K562 (cell line): ENCODE results near the gene SORBS2. TPM values are rescaled to one million over a fixed set of nuclear protein-coding genes. Genes with fewer than 3 reads are reported as not detected.

ENCODE experiments used
- ATAC-seq: fragments of 200-7000 bp; cut with Tn5 transposase; 3 replicates; pipeline ENCODE4 v1.9.1; 2020; ENCODE audit warnings: moderate library complexity
- BruUV-seq: library from RNA; stranded (reverse); fragments of 400-500 nt; replicated peaks from 2 replicates; lab custom pipeline; 2021; lab: Mats Ljungman, UMichigan
- CTCF ChIA-PET: fragments of 300-600 bp; formaldehyde crosslinking; extraction: SDS; loops from one replicate; lab custom pipeline; 2021; ENCODE audit warnings: low intra/inter-chr PET ratio; lab: Yijun Ruan, JAX
- POLR2A ChIA-PET: fragments of 300-600, 350-650 bp; sonication (Branson Sonifier 250); formaldehyde crosslinking; extraction: SDS; loops from one replicate; lab custom pipeline; 2021; ENCODE audit warnings: antibody characterized with exemption, inconsistent platforms; lab: Yijun Ruan, JAX
- DNase-seq, 4 experiments: peaks; one replicate each; pipeline versions ENCODE4 v3.0.0 to v3.0.0-alpha.2; 2011 to 2018; ENCODE audit warnings: low spot score in 3 of 4, mixed read lengths in 3 of 4; ENCODE audit errors: extremely low read depth in 1 of 4
- FAIRE-seq: peaks from 2 replicates; lab custom pipeline; 2011; peaks lifted over from hg19 to GRCh38; lab: Jason Lieb, UNC
- H2AFZ ChIP-seq: 2 replicates; pipeline ENCODE4 v1.6.0; 2011; ENCODE audit warnings: low read depth, low read length, control low read depth, inconsistent platforms
- H3K27ac ChIP-seq: fragments of 200-600 bp; 3 replicates; pipeline ENCODE4 v1.8.0; 2011; ENCODE audit warnings: low read depth, mild to moderate bottlenecking, control low read depth, inconsistent platforms, low read length, moderate library complexity, mixed read lengths; ENCODE audit errors: extremely low read depth
- H3K27me3 ChIP-seq, 2 experiments: fragments of 300-600 bp in 1 of 2; 2 replicates in 1 of 2; 3 replicates in 1 of 2; pipeline versions ENCODE4 v1.6.0 to v1.8.0; 2011; ENCODE audit warnings: inconsistent platforms in 2 of 2, low read length in 2 of 2, mild to moderate bottlenecking in 1 of 2, mixed read lengths in 1 of 2, moderate library complexity in 1 of 2; ENCODE audit not compliant: control insufficient read depth in 2 of 2, insufficient read depth in 2 of 2
- H3K36me3 ChIP-seq: fragments of 300-600 bp; 3 replicates; pipeline ENCODE4 v1.8.0; 2011; ENCODE audit warnings: mild to moderate bottlenecking, low read length, inconsistent platforms; ENCODE audit not compliant: control insufficient read depth, insufficient read depth
- H3K4me1 ChIP-seq, 2 experiments: fragments of 200-600 bp in 1 of 2; replicated peaks in 1 of 2; 2 replicates in 1 of 2; 3 replicates in 1 of 2; pipeline versions ENCODE4 v1.5.1 to v1.8.0; 2011; ENCODE audit warnings: inconsistent platforms in 2 of 2, low read length in 2 of 2, mild to moderate bottlenecking in 1 of 2, mixed read lengths in 1 of 2, moderate library complexity in 1 of 2; ENCODE audit not compliant: control insufficient read depth in 2 of 2, insufficient read depth in 2 of 2
- H3K4me2 ChIP-seq: 2 replicates; pipeline ENCODE4 v1.6.1; 2011; ENCODE audit warnings: low read length, control low read depth, inconsistent platforms, mixed read lengths; ENCODE audit not compliant: insufficient read depth
- H3K4me3 ChIP-seq: fragments of 200-600 bp; sonication (generic), shearing (Covaris generic); 2 replicates; pipeline ENCODE4 v1.5.1; 2016; ENCODE audit warnings: control low read depth, inconsistent platforms
- H3K79me2 ChIP-seq: fragments of 200-600 bp; 3 replicates; pipeline ENCODE4 v1.8.0; 2011; ENCODE audit warnings: low read length, inconsistent platforms; ENCODE audit not compliant: control insufficient read depth, insufficient read depth
- H3K9ac ChIP-seq, 2 experiments: 2 replicates each; pipeline versions ENCODE4 v1.6.0 to v1.6.1; 2011; ENCODE audit warnings: low read depth in 2 of 2, low read length in 2 of 2, control low read depth in 1 of 2, inconsistent platforms in 1 of 2, mild to moderate bottlenecking in 1 of 2, mixed read lengths in 1 of 2; ENCODE audit not compliant: insufficient read depth in 1 of 2
- H3K9me1 ChIP-seq: one replicate; pipeline ENCODE4 v1.6.0; 2011; ENCODE audit warnings: inconsistent platforms, mild to moderate bottlenecking, low read length, moderate library complexity; ENCODE audit not compliant: control insufficient read depth, insufficient read depth
- H3K9me3 ChIP-seq: replicated peaks from 2 replicates; pipeline ENCODE4 v1.5.1; 2011; ENCODE audit warnings: low read depth, low read length, inconsistent platforms; ENCODE audit not compliant: control insufficient read depth, insufficient read depth
- H4K20me1 ChIP-seq: replicated peaks from 2 replicates; pipeline ENCODE4 v1.6.1; 2011; ENCODE audit warnings: low read length, inconsistent platforms, mixed read lengths; ENCODE audit not compliant: control insufficient read depth, insufficient read depth
- BHLHE40 ChIP-seq: IDR thresholded peaks from 2 replicates; pipeline ENCODE4 v1.6.1; 2011; ENCODE audit warnings: low read length, improper control_type of control experiment
- E2F3 ChIP-seq: fragments of 250-450 bp; sonication (Bioruptor Pico); IDR thresholded peaks from 2 replicates; pipeline ENCODE4 v1.4.0; 2020; ENCODE audit warnings: mild to moderate bottlenecking
- ETV5 ChIP-seq: sonication (generic); formaldehyde crosslinking; IDR thresholded peaks from 2 replicates; pipeline ENCODE4 v1.4.0; 2020; ENCODE audit warnings: low read depth, mild to moderate bottlenecking, missing genetic modification reagents
- EWSR1 ChIP-seq: fragments of 450-650 bp; IDR thresholded peaks from 2 replicates; pipeline ENCODE4 v1.6.1; 2018; ENCODE audit warnings: borderline replicate concordance, mild to moderate bottlenecking, low read depth, moderate library complexity; ENCODE audit not compliant: partially characterized antibody
- GTF2A2 ChIP-seq: IDR thresholded peaks from 2 replicates; pipeline ENCODE4 v1.6.1; 2016; ENCODE audit warnings: mild to moderate bottlenecking, missing genetic modification characterization, missing compliant biosample characterization
- NELFE ChIP-seq: IDR thresholded peaks from 2 replicates; pipeline ENCODE4 v1.6.1; 2011; ENCODE audit warnings: mild to moderate bottlenecking; ENCODE audit not compliant: insufficient read depth, insufficient read length
- NFYB ChIP-seq: IDR thresholded peaks from 2 replicates; pipeline ENCODE4 v1.6.1; 2011; ENCODE audit warnings: mild to moderate bottlenecking, moderate library complexity; ENCODE audit not compliant: insufficient read length; ENCODE audit errors: extremely low read depth
- PHB2 ChIP-seq: fragments of 450-650 bp; IDR thresholded peaks from 2 replicates; pipeline ENCODE4 v1.6.1; 2017; ENCODE audit warnings: low read depth
- RBM34 ChIP-seq: fragments of 200-400 bp; formaldehyde crosslinking; IDR thresholded peaks from 2 replicates; pipeline ENCODE4 v1.6.1; 2018; ENCODE audit warnings: low read length, borderline replicate concordance; ENCODE audit not compliant: insufficient read depth
- RBM39 ChIP-seq: fragments of 200-400 bp; formaldehyde crosslinking; optimal IDR thresholded peaks from 2 replicates; pipeline ENCODE3; 2018; ENCODE audit warnings: low read depth, low read length
- SAP30 ChIP-seq: fragments of 200-600 bp; sonication (generic); IDR thresholded peaks from 2 replicates; pipeline ENCODE4 v1.6.1; 2012; ENCODE audit warnings: borderline replicate concordance, low read depth, mild to moderate bottlenecking, moderate library complexity, low read length, control low read depth, inconsistent platforms; ENCODE audit not compliant: insufficient read depth, poor library complexity, severe bottlenecking
- SMARCC2 ChIP-seq: fragments of 450-650 bp; IDR thresholded peaks from 2 replicates; pipeline ENCODE4 v1.6.1; 2017; ENCODE audit warnings: antibody characterized with exemption, moderate library complexity, mild to moderate bottlenecking, low read depth
- ZNF146 ChIP-seq: IDR thresholded peaks from one replicate; pipeline ENCODE4 v1.6.1; 2018; ENCODE audit warnings: missing compliant biosample characterization; ENCODE audit not compliant: unreplicated experiment
- ZNF586 ChIP-seq: fragments of 450-650 bp; formaldehyde crosslinking; conservative IDR thresholded peaks from 2 replicates; pipeline ENCODE4 v1.4.0; 2020; ENCODE audit warnings: mild to moderate bottlenecking, moderate library complexity
- WGBS: fragments of 100-300 bp; shearing (Covaris generic); methylation state at CpG from one replicate; pipeline ENCODE4 v1.1.6; 2016; ENCODE audit warnings: low coverage, mixed read lengths; ENCODE audit not compliant: insufficient coverage; ENCODE audit errors: missing lambda C conversion rate; 5-methylcytosine and 5-hydroxymethylcytosine counted together
- in situ Hi-C: fragments of 300-500 bp; cut with MboI; formaldehyde crosslinking; loops from 4 replicates; pipeline ENCODE4 v1.15.0; 2018; ENCODE audit warnings: inconsistent platforms, mixed read lengths
- intact Hi-C: fragments of 100-400 bp; cut with micrococcal nuclease; formaldehyde crosslinking; loops from 2 replicates; pipeline ENCODE4 v1.14.2; 2022
- polyA plus RNA-seq, 8 experiments: library from polyadenylated mRNA; depleted of rRNA in 4 of 8; stranded (reverse) in 5 of 8; unstranded in 3 of 8; fragments of >200 nt; fragmentation: Nextera tagmentation in 2 of 8; fragmentation: Illumina TruSeq in 1 of 8; extraction: Ambion mirVana in 2 of 8; extraction: Trizol in 1 of 8; gene quantifications; 2 replicates each; pipeline versions ENCODE4 v1.2.1 to v1.2.3, GENCODE V29; 2011 to 2014; ENCODE audit warnings: inconsistent platforms in 1 of 8, missing spikeins in 1 of 8
- total RNA-seq, 7 experiments: library from RNA; depleted of rRNA in 6 of 7; stranded (reverse); fragments of >200 nt in 6 of 7; fragmentation: Illumina TruSeq in 2 of 7; extraction: Trizol in 2 of 7; gene quantifications; 2 replicates each; pipeline versions ENCODE4 v1.2.1 to v1.2.3, GENCODE V29; 2011 to 2021; ENCODE audit warnings: low replicate concordance in 1 of 7
- TF ChIP-seq, protein P1 (sequence below): IDR thresholded peaks from 2 replicates; pipeline ENCODE4 v1.6.1; 2016; ENCODE audit warnings: missing genetic modification characterization, missing compliant biosample characterization
- TF ChIP-seq, protein P2 (sequence below): fragments of 450-650 bp; IDR thresholded peaks from 2 replicates; pipeline ENCODE4 v1.6.1; 2017; ENCODE audit warnings: mild to moderate bottlenecking, moderate library complexity

The SORBS2 gene
- total and polyA plus RNA-seq, 9 of the 15 experiments (the other 6 are each of a cell fraction or from before 2014, with no cell fraction given), result 0.29 TPM; not detected in 8

DNA sequence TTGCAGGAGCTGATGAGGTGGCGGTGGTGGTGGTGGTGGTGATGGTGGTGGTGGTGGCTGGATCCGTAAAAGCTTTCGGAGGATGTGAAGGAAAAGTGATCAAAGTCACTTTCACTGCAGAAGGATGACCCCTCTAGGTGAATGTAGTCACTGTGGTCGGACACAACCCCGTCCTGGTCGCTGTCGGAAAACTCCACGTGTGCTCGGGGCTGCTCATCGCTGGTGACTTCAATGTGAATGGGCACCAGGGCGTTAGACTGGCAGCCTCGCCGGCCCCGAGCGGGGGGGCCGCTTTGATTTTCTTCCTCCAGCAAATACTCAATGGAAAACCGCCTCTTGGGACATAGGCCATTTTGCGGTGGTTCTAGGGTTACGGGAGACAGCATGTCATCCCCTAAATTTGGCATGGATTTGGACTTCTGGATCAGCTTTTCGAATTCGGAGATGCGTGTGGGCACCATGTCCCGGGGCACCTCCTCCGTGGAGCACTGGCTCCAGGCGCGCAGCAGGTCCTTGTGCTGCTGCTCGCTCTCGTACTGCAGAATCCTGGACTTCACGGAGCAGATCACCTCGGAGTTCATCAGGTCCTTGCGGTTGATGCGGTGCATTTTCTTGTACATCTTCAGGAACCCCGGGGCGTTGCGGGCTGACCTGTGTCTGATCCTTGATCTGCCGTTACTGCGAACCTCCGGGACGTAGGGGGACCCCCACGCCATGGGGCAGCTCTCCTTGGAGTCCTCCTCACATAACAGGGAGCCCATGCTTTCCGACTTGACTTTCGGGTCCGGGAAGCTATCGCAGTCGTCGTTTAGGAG lies 188.3 kb downstream of the SORBS2 start (continued):
- TF ChIP-seq ZNF586 (no peak), RBM39 (no peak), PHB2 (no peak), NELFE (no peak), ZNF146 (CRISPR knock-in tag) (no peak), NFYB (no peak)
- TF ChIP-seq, all 486 proteins: peak for 0

DNA sequence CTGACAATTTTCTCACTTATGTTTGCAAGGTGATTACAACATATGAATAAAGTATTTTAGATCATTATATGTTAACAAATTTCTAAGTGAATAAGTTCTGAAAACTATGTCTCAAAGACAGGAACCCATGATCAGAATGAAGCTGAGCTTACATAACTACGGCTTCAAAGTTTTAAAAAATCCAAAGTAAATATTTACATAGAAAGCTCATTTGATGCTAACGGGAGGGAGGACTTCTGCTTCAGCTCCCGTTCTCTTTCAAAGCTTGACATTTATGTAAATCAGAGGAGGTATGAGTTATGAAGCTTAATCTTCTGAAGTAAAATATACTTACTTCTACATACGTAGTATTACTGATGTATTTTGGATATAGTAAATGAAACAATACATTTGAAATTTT lies 203.8 kb downstream of the SORBS2 start:
- ATAC-seq (no peak), FAIRE-seq (no peak), DNase-seq (no peak)
- TF ChIP-seq, protein P1, sequence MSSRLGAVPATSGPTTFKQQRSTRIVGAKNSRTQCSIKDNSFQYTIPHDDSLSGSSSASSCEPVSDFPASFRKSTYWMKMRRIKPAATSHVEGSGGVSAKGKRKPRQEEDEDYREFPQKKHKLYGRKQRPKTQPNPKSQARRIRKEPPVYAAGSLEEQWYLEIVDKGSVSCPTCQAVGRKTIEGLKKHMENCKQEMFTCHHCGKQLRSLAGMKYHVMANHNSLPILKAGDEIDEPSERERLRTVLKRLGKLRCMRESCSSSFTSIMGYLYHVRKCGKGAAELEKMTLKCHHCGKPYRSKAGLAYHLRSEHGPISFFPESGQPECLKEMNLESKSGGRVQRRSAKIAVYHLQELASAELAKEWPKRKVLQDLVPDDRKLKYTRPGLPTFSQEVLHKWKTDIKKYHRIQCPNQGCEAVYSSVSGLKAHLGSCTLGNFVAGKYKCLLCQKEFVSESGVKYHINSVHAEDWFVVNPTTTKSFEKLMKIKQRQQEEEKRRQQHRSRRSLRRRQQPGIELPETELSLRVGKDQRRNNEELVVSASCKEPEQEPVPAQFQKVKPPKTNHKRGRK (tag), result no peak
- TF ChIP-seq EWSR1 (no peak), E2F3 (no peak), ETV5 (CRISPR knock-in tag) (no peak), BHLHE40 (no peak), GTF2A2 (tag) (no peak), RBM34 (no peak), SMARCC2 (no peak), SAP30 (no peak)
- TF ChIP-seq, protein P2, sequence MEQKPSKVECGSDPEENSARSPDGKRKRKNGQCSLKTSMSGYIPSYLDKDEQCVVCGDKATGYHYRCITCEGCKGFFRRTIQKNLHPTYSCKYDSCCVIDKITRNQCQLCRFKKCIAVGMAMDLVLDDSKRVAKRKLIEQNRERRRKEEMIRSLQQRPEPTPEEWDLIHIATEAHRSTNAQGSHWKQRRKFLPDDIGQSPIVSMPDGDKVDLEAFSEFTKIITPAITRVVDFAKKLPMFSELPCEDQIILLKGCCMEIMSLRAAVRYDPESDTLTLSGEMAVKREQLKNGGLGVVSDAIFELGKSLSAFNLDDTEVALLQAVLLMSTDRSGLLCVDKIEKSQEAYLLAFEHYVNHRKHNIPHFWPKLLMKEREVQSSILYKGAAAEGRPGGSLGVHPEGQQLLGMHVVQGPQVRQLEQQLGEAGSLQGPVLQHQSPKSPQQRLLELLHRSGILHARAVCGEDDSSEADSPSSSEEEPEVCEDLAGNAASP, result no peak
- Histone ChIP-seq H3K9me3 (no peaks in the 10 kb centered on the region), H3K4me1 (no peaks in the 10 kb centered on the region), H3K9ac (no peak overlapping the region), H3K4me3 (no peak overlapping the region), H2AFZ (no peak overlapping the region), H3K36me3 (no peaks in the 10 kb centered on the region), H3K79me2 (no peaks in the 10 kb centered on the region), H4K20me1 (no peaks in the 10 kb centered on the region), H3K27me3 (peaks cover 9 to 25% of the 10 kb centered on the region in 2 experiments), H3K27ac (no peak overlapping the region), H3K4me2 (no peak overlapping the region), H3K9me1 (no peaks in the 10 kb centered on the region)
- ChIA-PET POLR2A (interaction anchor here (0.7 kb wide), 1 partner anchor 9 kb away, joined by 3 read pairs; no protein-coding TSS in a partner anchor), CTCF (no interaction called here)
- BruUV-seq, result no TSS peak
- in situ Hi-C loops, result loop anchor here (10.0 kb wide), 1 partner anchor 123 kb away; no protein-coding TSS in a partner anchor
- intact Hi-C loops, result no loop called here
- 0% methylated on average over 4 of the region's 4 CpGs for WGBS
